ENCODE data around the gene ITCH. TPM values are rescaled to one million over a fixed set of nuclear protein-coding genes. Genes with fewer than 3 reads are reported as not detected.

ITCH gene
- total and polyA plus RNA-seq, 2 experiments from 2014 or later = 31.0 to 47.7 TPM

GRCh38 chr20:34388678-34389077 lies 25.6 kb downstream of the ITCH start:
- Histone ChIP-seq H3K36me3 (ENCODE audit: low read depth) (peaks cover 6% of the 10 kb centered on the region; the same call in 1 of the 2 replicates), H3K4me1 (ENCODE audit: insufficient read depth) (peaks cover 58% of the 10 kb centered on the region), H3K9me2 (ENCODE audit: insufficient read depth) (no peaks in the 10 kb centered on the region), H3K4me2 (ENCODE audit: unreplicated experiment) (peak overlapping the region; percentile 54), H3F3A (ENCODE audit: insufficient read depth) (peaks cover 34% of the 10 kb centered on the region), H4K20me1 (ENCODE audit: insufficient read depth) (peaks cover 8% of the 10 kb centered on the region), H2AFZ (no peak overlapping the region), H3K4me3 (no peak overlapping the region), H3K9me3 (ENCODE audit: low read depth) (no peaks in the 10 kb centered on the region), H3K79me2 (ENCODE audit: insufficient read depth) (peaks cover 96% of the 10 kb centered on the region), H3K9ac (peak overlapping the region; percentile 19; the same call in 1 of the 2 replicates), H3K27me3 (replicated peaks; ENCODE audit: insufficient read depth) (no peaks in the 10 kb centered on the region), H3K27ac (peak overlapping the region; percentile 87)
- in situ Hi-C loops (cut with MboI) = no loop called here
- whole genome bisulfite sequencing, 2 experiments (ENCODE audit: low coverage in 1 of 2, low lambda C conversion rate in 2 of 2, missing lambda C conversion rate in 2 of 2) = 81 to 88% methylated on average over 2 of the region's 2 CpGs
- DNase-seq = no peak
- TF ChIP-seq EZH2 (IDR thresholded peaks at IDR 0.05; ENCODE audit: insufficient read depth, poor library complexity, severe bottlenecking) = no peak
- TF ChIP-seq EZH2phosphoT487 (IDR thresholded peaks at IDR 0.05; ENCODE audit: insufficient read depth, low read depth) = no peak

- peak overlapping the region; percentile 87 for H3K27ac ChIP-seq
- H3K36me3 ChIP-seq (ENCODE audit: low read depth) = peaks cover 6% of the 10 kb centered on the region; the same call in 1 of the 2 replicates
- peaks cover 96% of the 10 kb centered on the region for H3K79me2 ChIP-seq (ENCODE audit: insufficient read depth)
- in situ Hi-C loops (cut with MboI) = no loop called here
- H4K20me1 ChIP-seq (ENCODE audit: insufficient read depth) = peaks cover 8% of the 10 kb centered on the region
- no peak for TF ChIP-seq EZH2 (IDR thresholded peaks at IDR 0.05; ENCODE audit: insufficient read depth, poor library complexity, severe bottlenecking)
- no peak overlapping the region for H2AFZ ChIP-seq
- peaks cover 58% of the 10 kb centered on the region for H3K4me1 ChIP-seq (ENCODE audit: insufficient read depth)
- H3K9ac ChIP-seq = peak overlapping the region; percentile 19
- no peaks in the 10 kb centered on the region for H3K9me3 ChIP-seq (ENCODE audit: low read depth)
- H3K27me3 ChIP-seq (replicated peaks; ENCODE audit: insufficient read depth) = no peaks in the 10 kb centered on the region
- WGBS, 2 experiments (ENCODE audit: low coverage in 1 of 2, low lambda C conversion rate in 2 of 2, missing lambda C conversion rate in 2 of 2) = 10% methylated on average over 2 of the region's 2 CpGs
- peak overlapping the region; percentile 54 for H3K4me2 ChIP-seq (ENCODE audit: unreplicated experiment)
- peak overlapping the region; percentile 7 for H3K4me3 ChIP-seq
- DNase-seq = peak; percentile 59
- no peaks in the 10 kb centered on the region for H3K9me2 ChIP-seq (ENCODE audit: insufficient read depth)
- H3F3A ChIP-seq (ENCODE audit: insufficient read depth) = peaks cover 34% of the 10 kb centered on the region
Observed at GRCh38 chr20:34389206-34389953, 26.3 kb downstream of the ITCH start.

DNA sequence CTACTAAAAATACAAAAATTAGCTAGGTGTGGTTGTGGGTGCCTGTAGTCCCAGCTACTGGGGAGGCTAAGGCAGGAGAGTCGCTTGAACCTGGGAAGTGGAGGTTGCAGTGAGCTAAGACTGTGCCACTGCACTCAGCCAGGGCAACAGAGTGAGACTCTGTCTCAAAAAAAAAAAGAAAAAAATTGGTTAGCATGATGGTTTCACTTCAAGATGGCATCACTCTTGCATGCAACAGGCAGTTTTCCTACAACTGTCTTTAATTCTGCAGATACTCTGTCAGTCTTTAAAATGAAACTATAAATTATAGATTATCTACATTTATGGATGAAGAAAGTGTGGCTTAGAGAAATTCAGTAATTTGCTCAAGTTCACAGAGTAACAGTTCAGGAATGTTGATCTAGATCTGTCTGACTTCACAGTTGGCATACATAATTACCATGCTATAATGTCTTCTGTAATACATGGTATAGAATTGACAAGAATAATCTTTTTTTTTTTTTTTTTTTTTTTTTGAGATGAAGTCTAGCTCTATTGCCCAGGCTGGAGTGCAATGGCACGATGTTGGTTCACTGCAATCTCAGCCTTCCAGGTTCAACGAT lies 27.0 kb downstream of the ITCH start:
- Histone ChIP-seq H2AFZ (no peak overlapping the region), H3F3A (ENCODE audit: insufficient read depth) (peaks cover 34% of the 10 kb centered on the region), H3K27me3 (replicated peaks; ENCODE audit: insufficient read depth) (no peaks in the 10 kb centered on the region), H3K4me3 (no peak overlapping the region; the same call in 1 of the 2 replicates), H3K4me2 (ENCODE audit: unreplicated experiment) (peak overlapping the region; percentile 72), H3K9me2 (ENCODE audit: insufficient read depth) (no peaks in the 10 kb centered on the region), H3K4me1 (ENCODE audit: insufficient read depth) (peaks cover 58% of the 10 kb centered on the region), H3K9ac (peak overlapping the region; percentile 42; the same call in 1 of the 2 replicates), H3K36me3 (ENCODE audit: low read depth) (peaks cover 10% of the 10 kb centered on the region; the same call in 1 of the 2 replicates), H3K9me3 (ENCODE audit: low read depth) (no peaks in the 10 kb centered on the region), H3K79me2 (ENCODE audit: insufficient read depth) (peaks cover 96% of the 10 kb centered on the region), H3K27ac (peak overlapping the region; percentile 87), H4K20me1 (ENCODE audit: insufficient read depth) (peaks cover 8% of the 10 kb centered on the region)
- in situ Hi-C loops (cut with MboI) = no loop called here
- WGBS, 2 experiments (ENCODE audit: low coverage in 1 of 2, low lambda C conversion rate in 2 of 2, missing lambda C conversion rate in 2 of 2) = 90 to 96% methylated on average over 3 of the region's 3 CpGs
- no peak for TF ChIP-seq EZH2phosphoT487 (IDR thresholded peaks at IDR 0.05; ENCODE audit: insufficient read depth, low read depth)
- no peak for TF ChIP-seq EZH2 (IDR thresholded peaks at IDR 0.05; ENCODE audit: insufficient read depth, poor library complexity, severe bottlenecking)
- DNase-seq = peak; percentile 56

DNA sequence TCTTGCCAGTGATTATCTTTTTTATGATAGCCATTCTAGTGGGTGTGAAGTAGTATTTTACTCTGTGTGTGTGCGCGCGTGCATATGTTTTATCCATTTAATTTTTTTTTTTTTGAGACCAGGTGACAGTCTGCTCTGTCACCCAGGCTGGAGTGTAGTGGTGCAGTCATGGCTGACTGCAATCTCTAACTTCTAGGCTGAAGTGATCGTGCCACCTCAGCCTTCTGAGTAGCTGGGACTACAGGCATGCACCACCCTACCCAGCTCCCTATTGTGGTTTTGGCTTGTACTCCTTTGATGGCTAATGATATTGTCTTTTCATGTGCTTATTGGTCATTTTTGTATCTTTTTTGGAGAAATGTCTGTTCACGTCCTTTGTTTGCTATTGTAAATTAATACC lies 33.3 kb downstream of the ITCH start:
- Histone ChIP-seq H3K9me3 (ENCODE audit: low read depth) (no peaks in the 10 kb centered on the region), H3K9me2 (ENCODE audit: insufficient read depth) (no peaks in the 10 kb centered on the region), H3K4me2 (ENCODE audit: unreplicated experiment) (no peak overlapping the region), H3K27ac (peak overlapping the region; percentile 7), H3K4me1 (ENCODE audit: insufficient read depth) (peaks cover 30% of the 10 kb centered on the region), H3K9ac (no peak overlapping the region), H2AFZ (no peak overlapping the region), H3K27me3 (replicated peaks; ENCODE audit: insufficient read depth) (no peaks in the 10 kb centered on the region), H3K36me3 (ENCODE audit: low read depth) (peaks cover 29% of the 10 kb centered on the region), H3F3A (ENCODE audit: insufficient read depth) (peaks cover 24% of the 10 kb centered on the region), H3K79me2 (ENCODE audit: insufficient read depth) (peaks cover 92% of the 10 kb centered on the region), H4K20me1 (ENCODE audit: insufficient read depth) (no peaks in the 10 kb centered on the region; the same call in 1 of the 2 replicates), H3K4me3 (no peak overlapping the region)
- 95 to 98% methylated on average over 5 of the region's 5 CpGs for WGBS, 2 experiments (ENCODE audit: low coverage in 1 of 2, low lambda C conversion rate in 2 of 2, missing lambda C conversion rate in 2 of 2)
- in situ Hi-C loops (cut with MboI) = no loop called here
- DNase-seq = peak; percentile 19
- TF ChIP-seq EZH2 (IDR thresholded peaks at IDR 0.05; ENCODE audit: insufficient read depth, poor library complexity, severe bottlenecking) (no peak), EZH2phosphoT487 (IDR thresholded peaks at IDR 0.05; ENCODE audit: insufficient read depth, low read depth) (no peak)
